Measurements from ENCODE around the gene MACROD2.

MACROD2 gene

DNA sequence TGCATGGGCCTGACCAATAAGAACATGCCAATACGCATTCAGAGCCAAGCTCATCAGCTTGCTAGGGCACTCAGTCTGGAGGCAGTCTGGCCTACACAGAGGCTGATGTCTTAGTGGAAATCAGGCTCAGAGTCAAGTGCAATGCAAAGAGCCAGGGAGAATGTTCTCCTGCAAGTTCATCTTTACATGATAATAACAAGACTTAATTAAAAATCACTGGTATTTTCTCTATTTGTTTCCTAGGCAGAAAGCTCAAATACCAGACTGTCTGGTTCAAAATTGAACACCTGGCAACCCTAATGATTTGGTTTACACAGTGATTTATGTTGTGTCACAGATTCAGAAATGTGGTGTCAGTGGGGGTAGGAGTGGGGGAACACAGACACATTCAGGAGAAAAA is 1031.4 kb downstream of the MACROD2 start (continued):
- TF ChIP-seq, protein P1, sequence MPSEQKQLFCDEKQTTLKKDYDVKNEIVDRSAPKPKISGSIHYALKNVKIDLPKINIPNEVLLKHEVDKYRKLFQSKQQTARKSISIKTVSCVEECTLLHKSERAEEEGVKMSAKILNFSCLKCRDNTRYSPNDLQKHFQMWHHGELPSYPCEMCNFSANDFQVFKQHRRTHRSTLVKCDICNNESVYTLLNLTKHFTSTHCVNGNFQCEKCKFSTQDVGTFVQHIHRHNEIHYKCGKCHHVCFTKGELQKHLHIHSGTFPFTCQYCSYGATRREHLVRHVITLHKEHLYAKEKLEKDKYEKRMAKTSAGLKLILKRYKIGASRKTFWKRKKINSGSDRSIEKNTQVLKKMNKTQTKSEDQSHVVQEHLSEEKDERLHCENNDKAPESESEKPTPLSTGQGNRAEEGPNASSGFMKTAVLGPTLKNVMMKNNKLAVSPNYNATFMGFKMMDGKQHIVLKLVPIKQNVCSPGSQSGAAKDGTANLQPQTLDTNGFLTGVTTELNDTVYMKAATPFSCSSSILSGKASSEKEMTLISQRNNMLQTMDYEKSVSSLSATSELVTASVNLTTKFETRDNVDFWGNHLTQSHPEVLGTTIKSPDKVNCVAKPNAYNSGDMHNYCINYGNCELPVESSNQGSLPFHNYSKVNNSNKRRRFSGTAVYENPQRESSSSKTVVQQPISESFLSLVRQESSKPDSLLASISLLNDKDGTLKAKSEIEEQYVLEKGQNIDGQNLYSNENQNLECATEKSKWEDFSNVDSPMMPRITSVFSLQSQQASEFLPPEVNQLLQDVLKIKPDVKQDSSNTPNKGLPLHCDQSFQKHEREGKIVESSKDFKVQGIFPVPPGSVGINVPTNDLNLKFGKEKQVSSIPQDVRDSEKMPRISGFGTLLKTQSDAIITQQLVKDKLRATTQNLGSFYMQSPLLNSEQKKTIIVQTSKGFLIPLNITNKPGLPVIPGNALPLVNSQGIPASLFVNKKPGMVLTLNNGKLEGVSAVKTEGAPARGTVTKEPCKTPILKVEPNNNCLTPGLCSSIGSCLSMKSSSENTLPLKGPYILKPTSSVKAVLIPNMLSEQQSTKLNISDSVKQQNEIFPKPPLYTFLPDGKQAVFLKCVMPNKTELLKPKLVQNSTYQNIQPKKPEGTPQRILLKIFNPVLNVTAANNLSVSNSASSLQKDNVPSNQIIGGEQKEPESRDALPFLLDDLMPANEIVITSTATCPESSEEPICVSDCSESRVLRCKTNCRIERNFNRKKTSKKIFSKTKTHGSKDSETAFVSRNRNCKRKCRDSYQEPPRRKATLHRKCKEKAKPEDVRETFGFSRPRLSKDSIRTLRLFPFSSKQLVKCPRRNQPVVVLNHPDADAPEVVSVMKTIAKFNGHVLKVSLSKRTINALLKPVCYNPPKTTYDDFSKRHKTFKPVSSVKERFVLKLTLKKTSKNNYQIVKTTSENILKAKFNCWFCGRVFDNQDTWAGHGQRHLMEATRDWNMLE (tag by site-specific recombination; conservative IDR thresholded peaks at IDR 0.05; ENCODE audit: low read depth), result no peak
- no peak for TF ChIP-seq WT1 (tag by site-specific recombination; IDR thresholded peaks at IDR 0.05)
- TF ChIP-seq, protein P2, sequence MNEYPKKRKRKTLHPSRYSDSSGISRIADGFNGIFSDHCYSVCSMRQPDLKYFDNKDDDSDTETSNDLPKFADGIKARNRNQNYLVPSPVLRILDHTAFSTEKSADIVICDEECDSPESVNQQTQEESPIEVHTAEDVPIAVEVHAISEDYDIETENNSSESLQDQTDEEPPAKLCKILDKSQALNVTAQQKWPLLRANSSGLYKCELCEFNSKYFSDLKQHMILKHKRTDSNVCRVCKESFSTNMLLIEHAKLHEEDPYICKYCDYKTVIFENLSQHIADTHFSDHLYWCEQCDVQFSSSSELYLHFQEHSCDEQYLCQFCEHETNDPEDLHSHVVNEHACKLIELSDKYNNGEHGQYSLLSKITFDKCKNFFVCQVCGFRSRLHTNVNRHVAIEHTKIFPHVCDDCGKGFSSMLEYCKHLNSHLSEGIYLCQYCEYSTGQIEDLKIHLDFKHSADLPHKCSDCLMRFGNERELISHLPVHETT (tag by site-specific recombination; IDR thresholded peaks at IDR 0.05), result no peak
- TF ChIP-seq, protein P3, sequence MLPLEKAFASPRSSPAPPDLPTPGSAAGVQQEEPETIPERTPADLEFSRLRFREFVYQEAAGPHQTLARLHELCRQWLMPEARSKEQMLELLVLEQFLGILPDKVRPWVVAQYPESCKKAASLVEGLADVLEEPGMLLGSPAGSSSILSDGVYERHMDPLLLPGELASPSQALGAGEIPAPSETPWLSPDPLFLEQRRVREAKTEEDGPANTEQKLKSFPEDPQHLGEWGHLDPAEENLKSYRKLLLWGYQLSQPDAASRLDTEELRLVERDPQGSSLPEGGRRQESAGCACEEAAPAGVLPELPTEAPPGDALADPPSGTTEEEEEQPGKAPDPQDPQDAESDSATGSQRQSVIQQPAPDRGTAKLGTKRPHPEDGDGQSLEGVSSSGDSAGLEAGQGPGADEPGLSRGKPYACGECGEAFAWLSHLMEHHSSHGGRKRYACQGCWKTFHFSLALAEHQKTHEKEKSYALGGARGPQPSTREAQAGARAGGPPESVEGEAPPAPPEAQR (tag by site-specific recombination; IDR thresholded peaks at IDR 0.05), result no peak
- no peak for TF ChIP-seq ZNF416 (tag by site-specific recombination; IDR thresholded peaks at IDR 0.05)
- TF ChIP-seq MZF1 (tag by site-specific recombination; IDR thresholded peaks at IDR 0.05; ENCODE audit: borderline replicate concordance), result no peak
- no peak for TF ChIP-seq ZNF292 (tag by site-specific recombination; IDR thresholded peaks at IDR 0.05; ENCODE audit: borderline replicate concordance, low read depth)
- TF ChIP-seq ZNF544 (tag by site-specific recombination; IDR thresholded peaks at IDR 0.05), result no peak
- no peak for TF ChIP-seq ZNF768 (tag by site-specific recombination; IDR thresholded peaks at IDR 0.05)
- TF ChIP-seq, protein P4, sequence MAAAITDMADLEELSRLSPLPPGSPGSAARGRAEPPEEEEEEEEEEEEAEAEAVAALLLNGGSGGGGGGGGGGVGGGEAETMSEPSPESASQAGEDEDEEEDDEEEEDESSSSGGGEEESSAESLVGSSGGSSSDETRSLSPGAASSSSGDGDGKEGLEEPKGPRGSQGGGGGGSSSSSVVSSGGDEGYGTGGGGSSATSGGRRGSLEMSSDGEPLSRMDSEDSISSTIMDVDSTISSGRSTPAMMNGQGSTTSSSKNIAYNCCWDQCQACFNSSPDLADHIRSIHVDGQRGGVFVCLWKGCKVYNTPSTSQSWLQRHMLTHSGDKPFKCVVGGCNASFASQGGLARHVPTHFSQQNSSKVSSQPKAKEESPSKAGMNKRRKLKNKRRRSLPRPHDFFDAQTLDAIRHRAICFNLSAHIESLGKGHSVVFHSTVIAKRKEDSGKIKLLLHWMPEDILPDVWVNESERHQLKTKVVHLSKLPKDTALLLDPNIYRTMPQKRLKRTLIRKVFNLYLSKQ (tag by site-specific recombination; IDR thresholded peaks at IDR 0.05; ENCODE audit: borderline replicate concordance), result no peak
- TF ChIP-seq YY2 (tag by site-specific recombination; IDR thresholded peaks at IDR 0.05), result no peak
- TF ChIP-seq BCL11B (tag by site-specific recombination; IDR thresholded peaks at IDR 0.05; ENCODE audit: low read depth), result no peak

DNA sequence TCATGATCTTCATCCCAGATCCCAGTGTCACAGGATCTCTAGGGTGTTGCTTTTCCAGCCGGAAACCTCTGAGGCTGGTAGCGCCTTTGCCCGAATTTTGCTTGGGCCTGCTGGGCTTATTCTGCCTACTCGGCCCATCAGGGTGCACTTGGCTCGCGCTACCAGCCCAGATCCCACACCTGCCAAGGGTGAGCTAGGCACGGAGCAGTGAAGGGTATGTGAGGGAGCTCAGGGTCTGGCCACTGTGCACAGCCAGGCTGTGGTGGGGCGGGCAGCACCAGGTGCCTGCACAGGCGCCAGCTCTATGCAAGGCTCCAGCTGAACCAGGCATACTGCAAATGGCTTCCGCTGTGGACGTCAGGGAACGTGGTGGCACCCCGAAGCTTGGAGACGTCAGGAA is 1035.5 kb downstream of the MACROD2 start:
- no peak overlapping the region for H3K27ac ChIP-seq (ENCODE audit: extremely low read depth, low read depth, low read length)
- H3K4me1 ChIP-seq (ENCODE audit: control insufficient read depth, insufficient read depth, low read length), result peaks cover 10% of the 10 kb centered on the region
- H3K36me3 ChIP-seq (ENCODE audit: control insufficient read depth in 2 of 2, insufficient read depth in 1 of 2, low read length in 2 of 2), result no peaks in the 10 kb centered on the region
- no peaks in the 10 kb centered on the region for H3K9me3 ChIP-seq (ENCODE audit: control insufficient read depth, insufficient read depth, low read depth, low read length)
- POLR2A ChIA-PET, result no interaction called here
- CTCF ChIA-PET, result interaction anchor here (1.4 kb wide), 1 partner anchor 9 kb away, joined by 4 read pairs; no protein-coding TSS in a partner anchor
- no peak overlapping the region for H3K4me3 ChIP-seq (ENCODE audit: low read depth, low read length)
- TF ChIP-seq, protein P5, sequence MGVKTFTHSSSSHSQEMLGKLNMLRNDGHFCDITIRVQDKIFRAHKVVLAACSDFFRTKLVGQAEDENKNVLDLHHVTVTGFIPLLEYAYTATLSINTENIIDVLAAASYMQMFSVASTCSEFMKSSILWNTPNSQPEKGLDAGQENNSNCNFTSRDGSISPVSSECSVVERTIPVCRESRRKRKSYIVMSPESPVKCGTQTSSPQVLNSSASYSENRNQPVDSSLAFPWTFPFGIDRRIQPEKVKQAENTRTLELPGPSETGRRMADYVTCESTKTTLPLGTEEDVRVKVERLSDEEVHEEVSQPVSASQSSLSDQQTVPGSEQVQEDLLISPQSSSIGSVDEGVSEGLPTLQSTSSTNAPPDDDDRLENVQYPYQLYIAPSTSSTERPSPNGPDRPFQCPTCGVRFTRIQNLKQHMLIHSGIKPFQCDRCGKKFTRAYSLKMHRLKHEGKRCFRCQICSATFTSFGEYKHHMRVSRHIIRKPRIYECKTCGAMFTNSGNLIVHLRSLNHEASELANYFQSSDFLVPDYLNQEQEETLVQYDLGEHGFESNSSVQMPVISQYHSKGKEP (tag by site-specific recombination; IDR thresholded peaks at IDR 0.05), result no peak
- TF ChIP-seq, protein P6, sequence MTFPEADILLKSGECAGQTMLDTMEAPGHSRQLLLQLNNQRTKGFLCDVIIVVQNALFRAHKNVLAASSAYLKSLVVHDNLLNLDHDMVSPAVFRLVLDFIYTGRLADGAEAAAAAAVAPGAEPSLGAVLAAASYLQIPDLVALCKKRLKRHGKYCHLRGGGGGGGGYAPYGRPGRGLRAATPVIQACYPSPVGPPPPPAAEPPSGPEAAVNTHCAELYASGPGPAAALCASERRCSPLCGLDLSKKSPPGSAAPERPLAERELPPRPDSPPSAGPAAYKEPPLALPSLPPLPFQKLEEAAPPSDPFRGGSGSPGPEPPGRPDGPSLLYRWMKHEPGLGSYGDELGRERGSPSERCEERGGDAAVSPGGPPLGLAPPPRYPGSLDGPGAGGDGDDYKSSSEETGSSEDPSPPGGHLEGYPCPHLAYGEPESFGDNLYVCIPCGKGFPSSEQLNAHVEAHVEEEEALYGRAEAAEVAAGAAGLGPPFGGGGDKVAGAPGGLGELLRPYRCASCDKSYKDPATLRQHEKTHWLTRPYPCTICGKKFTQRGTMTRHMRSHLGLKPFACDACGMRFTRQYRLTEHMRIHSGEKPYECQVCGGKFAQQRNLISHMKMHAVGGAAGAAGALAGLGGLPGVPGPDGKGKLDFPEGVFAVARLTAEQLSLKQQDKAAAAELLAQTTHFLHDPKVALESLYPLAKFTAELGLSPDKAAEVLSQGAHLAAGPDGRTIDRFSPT (tag by site-specific recombination; IDR thresholded peaks at IDR 0.05), result no peak
- TF ChIP-seq ZNF146 (tag by site-specific recombination; IDR thresholded peaks at IDR 0.05) (no peak), ZNF391 (tag by site-specific recombination; IDR thresholded peaks at IDR 0.05; ENCODE audit: borderline replicate concordance, low read depth) (no peak), ZNF549 (tag by site-specific recombination; IDR thresholded peaks at IDR 0.05) (no peak), ZNF701 (tag by site-specific recombination; IDR thresholded peaks at IDR 0.05) (no peak)
- TF ChIP-seq, protein P7, sequence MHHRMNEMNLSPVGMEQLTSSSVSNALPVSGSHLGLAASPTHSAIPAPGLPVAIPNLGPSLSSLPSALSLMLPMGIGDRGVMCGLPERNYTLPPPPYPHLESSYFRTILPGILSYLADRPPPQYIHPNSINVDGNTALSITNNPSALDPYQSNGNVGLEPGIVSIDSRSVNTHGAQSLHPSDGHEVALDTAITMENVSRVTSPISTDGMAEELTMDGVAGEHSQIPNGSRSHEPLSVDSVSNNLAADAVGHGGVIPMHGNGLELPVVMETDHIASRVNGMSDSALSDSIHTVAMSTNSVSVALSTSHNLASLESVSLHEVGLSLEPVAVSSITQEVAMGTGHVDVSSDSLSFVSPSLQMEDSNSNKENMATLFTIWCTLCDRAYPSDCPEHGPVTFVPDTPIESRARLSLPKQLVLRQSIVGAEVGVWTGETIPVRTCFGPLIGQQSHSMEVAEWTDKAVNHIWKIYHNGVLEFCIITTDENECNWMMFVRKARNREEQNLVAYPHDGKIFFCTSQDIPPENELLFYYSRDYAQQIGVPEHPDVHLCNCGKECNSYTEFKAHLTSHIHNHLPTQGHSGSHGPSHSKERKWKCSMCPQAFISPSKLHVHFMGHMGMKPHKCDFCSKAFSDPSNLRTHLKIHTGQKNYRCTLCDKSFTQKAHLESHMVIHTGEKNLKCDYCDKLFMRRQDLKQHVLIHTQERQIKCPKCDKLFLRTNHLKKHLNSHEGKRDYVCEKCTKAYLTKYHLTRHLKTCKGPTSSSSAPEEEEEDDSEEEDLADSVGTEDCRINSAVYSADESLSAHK (tag by site-specific recombination; IDR thresholded peaks at IDR 0.05), result no peak
